TTC549 (cell line): ENCODE results near the gene TANK.

Experiments
- FAIRE-seq: peaks from 2 replicates; lab custom pipeline; 2012; peaks lifted over from hg19 to GRCh38; lab: Jason Lieb, UNC

The TANK gene

DNA sequence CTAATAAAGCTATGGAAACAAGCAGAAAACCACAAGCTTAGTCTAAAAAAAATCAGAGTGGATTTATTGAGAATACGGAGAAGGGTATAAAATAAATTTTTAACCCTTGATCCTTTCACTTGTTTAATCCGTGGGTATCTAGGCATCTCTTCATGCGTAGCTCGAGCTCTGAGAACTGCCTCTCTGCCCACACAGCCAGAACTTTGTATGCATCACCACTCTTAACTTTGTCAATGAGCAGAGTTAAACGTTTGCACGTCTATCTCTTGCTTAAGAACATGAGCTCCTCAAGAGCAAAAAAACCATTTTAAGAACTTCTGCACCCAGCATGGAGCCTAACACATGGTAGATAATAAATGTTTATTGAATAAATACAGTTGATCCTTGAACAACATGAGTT, 26.9 kb upstream of the TANK start:
- FAIRE-seq: no peak

GRCh38 chr2:161134547-161135518, 25.4 kb upstream of the TANK start:
- no peak for FAIRE-seq

DNA sequence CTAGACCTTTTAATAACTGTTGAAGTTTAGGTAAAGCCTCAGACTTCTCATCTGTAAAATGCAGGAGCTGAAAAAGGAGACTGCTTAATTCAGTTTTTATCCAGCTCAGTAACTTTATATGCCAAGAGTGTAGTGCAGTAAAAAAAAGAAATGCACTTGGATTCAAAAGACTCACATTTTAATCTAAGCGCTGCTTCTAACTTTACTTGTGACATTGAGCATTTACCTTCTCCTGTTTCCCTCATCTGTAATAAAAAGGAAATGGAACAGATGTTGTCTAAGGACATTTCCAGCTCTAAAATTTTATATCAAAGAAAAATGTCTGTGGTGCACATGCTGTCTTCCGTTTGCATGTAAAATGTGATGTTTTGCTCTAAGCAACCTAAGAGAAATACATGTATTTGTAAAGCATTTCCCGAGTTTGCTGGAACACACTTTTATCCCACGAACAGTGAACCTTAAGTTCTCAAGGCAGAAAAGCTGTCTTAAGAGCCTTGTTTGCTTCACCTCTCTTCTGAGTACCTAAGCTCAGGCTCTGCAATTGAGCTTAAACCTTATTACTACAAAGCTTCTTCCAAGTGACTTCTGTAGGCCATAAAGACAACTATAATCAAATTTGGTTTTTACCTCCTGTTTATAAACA, 24.2 kb upstream of the TANK start:
- FAIRE-seq: no peak

DNA sequence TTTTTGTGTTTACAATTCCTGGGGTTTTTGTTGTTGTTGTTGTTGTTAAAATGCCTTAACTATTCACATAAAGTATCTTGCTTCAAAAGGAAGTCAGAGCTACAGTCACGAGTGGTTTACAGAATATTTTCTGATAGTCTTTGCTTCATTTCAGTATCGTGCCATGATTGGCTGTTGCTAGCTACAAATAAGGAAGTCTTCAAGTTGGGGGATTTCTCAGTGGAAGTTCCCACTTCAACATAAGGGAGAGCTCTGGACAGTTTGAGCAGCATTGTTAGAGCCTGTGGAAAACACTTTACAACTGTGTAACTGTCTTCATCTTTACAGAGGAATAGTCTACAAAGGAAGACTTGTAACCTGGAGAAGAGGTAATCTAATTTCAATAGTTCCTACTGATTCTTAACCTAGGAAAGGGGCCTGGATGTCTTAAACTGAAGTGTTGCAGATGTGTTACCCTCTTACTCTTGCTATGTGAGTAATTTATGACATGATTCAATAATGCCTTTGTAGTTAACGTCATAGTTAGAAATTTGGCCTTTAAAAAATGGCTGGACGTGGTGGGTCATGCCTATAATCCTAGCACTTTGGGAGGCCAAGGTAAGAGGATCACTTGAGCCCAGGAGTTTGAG, 23.4 kb upstream of the TANK start:
- FAIRE-seq: peak; percentile 98

GRCh38 chr2:161138429-161138828, 21.8 kb upstream of the TANK start:
- no peak for FAIRE-seq

DNA sequence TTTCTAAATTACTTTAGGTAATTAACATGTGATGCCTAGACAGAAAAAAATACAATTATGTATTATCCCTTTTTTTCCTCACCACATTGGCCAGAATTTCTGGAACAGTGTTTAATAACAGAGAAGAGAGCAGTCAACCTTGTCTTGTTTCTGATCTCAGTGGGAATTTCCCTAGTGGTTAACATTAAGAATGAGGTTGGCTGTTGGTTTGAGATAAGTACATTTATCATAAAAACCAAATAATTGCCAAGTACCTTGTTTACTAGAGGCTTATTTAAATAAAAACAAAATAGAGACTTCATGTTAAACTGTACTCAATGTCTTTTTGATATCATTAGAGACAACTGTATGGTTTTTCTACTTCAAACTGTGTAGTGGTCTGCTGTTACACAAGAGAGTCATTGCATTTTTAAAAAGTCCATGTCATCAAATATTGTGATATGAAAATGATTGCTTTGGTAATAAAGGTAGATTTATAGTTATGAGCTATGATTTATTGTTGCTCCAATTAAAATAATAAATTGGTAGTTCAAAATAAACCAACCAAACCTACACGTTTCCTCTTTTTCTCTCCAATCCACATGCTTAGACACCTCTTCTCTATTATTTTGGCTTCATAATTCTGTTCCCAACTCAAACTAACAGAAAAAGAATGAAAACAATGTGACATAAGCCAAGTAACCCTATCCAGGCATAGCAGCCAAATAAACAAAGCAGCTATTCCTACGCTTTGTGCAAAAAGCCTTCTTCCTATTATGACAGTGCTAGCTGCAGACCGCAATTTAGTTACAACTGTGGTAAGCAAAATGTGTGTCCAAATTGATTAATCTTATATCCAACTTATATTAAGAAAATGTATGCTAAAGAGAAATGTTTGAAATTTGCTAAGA, 20.9 kb upstream of the TANK start:
- no peak for FAIRE-seq

- peak; percentile 9 for FAIRE-seq
These were observed 19.2 kb upstream of the TANK start for GRCh38 chr2:161141033-161141432.

DNA sequence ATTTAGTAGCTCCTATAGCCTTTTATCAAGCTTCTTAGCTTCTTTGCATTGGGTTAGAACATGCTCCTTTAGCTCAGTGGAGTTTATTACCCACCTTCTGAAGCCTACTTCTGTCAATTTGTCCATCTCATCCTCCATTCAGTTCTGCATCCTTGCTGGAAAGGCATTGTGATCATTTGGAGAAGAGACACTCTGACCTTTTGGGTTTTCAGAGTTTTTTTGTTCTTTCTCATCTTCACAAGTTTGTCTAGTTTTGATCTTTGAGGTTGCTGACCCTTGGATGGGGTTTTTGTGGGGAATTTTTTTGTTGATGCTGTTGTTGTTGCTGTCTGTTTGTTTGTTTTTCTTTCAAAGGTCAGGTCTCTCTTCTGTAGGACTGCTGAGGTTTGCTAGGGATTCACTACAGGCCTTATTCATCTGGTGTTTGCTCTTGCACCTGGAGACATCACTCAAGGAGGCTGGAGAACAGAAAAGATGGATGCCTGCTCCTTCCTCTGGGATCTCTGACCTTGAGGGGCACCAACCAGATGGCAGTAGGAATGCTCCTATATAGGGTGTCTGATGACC, 13.9 kb upstream of the TANK start:
- no peak for FAIRE-seq

- no peak for FAIRE-seq
These were observed 13.2 kb upstream of the TANK start for GRCh38 chr2:161146996-161147395.

GRCh38 chr2:161147856-161148255, 12.4 kb upstream of the TANK start:
- no peak for FAIRE-seq

DNA sequence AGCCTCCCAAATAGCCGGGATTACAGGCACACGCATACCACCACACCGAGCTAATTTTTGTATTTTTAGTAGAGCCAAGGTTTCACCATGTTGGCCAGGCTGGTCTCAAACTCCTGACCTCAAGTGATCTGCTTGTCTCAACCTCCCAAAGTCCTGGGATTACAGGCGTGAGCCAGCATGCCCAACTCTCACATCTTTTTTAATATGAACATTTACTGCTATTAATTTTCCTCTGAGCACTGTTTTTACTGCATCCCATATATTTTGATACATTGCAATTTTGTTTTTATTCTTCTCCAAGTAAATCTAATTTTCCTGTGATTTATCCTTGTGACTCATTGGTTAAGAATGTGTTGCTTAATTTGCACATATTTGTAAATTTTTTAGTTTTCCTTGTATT, 9.5 kb upstream of the TANK start:
- no peak for FAIRE-seq

- no peak for FAIRE-seq
These were observed 7.9 kb upstream of the TANK start for GRCh38 chr2:161152302-161152701.

- no peak for FAIRE-seq
These were observed 1.3 kb upstream of the TANK start for GRCh38 chr2:161158882-161159281.

DNA sequence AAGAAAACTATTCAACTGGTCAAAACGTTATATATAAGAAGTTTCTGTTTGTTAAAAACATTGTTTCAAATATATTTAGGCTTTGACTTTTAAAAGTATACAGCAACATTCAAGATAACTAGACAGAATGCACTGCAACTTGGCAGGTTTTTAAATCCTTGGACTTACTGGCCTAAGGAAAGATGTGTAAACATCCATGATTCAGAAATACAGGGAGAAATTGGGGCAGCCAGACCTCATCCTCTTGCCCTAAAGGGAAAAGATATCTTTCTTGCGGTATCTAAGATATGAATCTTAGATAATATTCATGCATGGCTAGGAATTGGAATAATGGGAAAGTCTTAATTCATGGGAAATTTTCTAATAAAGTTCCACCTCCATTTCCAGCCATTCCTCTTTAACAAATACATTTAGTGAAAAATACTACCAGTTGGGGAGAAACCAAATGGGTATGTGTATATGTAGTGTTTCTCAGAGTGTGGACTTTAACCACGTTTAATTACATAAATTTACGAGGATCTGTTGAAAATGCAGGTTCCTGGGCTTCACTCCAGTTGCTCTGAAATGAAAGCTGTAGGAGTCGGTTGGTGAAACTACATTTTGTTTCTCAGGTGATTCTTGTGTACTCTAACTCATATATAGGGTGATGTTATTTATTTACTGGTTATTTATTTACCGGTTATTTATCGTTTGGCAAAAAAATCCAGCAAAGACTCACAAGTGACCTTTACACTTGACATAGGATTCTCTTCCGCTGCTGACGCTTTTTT, 587 bp upstream of the TANK start:
- FAIRE-seq: peak; percentile 67

DNA sequence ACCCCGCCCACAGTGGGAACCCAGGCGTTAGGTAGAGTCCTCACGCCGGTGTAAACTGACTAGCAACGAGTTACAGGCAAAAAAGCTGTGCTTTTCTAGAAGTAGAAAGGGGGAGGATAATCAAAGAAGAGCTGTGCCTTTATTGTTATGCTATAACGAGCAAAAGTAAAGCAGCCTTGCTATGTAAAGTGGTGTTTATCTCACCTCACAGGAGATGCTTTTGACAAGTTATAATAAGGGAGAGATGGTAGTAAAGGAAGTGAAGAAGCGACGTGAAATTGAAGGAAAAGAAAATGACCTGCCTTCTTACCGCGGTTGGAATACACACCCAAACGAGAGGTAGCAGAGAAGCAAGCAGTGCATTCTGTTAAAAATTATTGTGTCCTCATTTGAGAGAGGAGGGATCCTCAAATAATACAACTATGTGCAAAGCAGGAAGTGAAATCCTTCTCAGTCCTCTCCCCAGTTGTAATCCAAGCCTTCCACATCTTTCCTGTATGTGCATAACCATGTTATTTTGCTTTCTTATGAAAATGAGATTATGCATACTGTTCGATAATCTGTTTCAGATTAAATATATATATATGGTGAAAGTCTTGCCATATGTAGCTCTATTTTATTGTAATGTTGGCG, 962 bp downstream of the TANK start:
- no peak for FAIRE-seq

DNA sequence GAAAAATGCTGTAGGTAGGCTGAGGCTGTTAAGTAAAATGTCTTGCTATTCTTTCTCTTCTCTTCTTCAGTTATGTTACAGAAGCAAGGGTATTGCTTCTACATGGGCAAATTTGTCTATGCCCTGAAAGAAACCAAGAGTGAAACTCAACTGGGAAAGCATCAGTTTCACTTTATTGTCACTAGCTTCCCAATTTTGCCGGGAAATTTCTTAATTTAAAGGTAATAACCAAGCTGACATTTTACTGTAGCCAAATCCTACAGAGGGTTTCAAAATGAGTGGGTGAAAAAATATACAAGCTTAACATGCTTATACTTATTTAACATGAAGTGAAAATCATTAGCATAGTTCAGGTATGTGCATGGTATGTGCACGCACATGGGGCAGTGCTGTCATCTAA, 3.2 kb downstream of the TANK start:
- FAIRE-seq: no peak

DNA sequence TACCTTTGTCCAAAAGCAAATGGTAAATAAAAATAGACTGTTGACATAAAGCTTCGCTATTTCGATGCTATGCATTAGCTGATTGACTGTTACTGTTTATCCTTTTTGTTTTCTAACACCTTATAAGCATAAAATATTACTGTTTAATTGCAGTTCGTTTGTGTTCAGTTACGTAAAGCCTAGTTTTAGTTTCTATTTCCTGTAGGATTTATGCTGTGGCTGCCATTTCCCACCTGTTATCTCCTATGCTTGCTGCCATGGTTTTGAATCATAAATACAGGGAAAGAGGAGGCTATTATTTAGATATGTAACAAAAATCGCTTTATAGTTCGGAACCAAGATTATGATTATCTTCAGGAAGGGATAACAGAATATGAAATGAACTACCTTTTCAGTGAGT, 3.9 kb downstream of the TANK start:
- no peak for FAIRE-seq

DNA sequence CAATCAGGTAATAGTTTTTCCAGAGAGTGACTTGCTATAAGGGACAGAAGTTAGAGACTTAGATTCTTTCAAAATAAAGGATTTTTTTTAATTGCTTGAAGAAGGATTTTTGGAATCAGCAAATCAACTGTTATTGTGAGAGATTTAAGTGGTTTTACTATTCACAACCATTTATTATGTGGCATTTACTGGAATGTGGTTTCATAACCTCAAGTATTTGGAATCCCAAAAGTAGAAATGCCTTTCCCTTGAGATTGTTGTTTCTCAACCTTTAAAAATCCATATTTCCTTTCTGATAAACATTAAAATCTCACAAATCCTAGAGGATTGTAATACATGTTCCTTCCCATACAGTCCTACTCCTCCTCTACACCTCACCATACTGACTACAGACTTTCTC, 5.0 kb downstream of the TANK start:
- no peak for FAIRE-seq

DNA sequence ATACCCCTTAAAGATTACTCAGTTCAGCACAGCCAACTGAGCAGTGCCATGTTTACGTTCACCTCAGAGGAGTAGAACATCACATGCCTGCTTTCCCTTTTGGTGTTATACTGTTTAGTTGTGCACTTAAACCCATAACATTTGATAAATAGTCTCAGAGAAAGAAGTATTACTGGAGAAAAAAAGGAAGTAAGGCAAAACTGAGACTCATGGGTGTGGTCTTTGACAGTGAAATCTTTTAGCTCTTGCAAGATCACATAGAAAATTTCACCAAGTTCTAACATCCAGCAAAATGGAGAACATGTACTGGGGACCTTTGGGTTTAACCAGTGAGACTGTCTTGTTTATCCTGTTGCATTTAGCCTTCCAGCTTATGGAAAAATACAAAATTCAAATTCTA, 5.6 kb downstream of the TANK start:
- FAIRE-seq: no peak

- FAIRE-seq: no peak
These were observed 6.5 kb downstream of the TANK start for GRCh38 chr2:161166538-161167409.
